ENCODE results near the gene GSTM2.
"Not testable (repeated sequence)": the region's sequence is repeated elsewhere in the genome, so short reads cannot be mapped to it uniquely, and the experiment has no call there.

Gene GSTM2

GRCh38 chr1:109644670-109645069 is 23.2 kb upstream of the GSTM2 start:
- DNase-seq (ENCODE audit: low spot score) = no peak

DNA sequence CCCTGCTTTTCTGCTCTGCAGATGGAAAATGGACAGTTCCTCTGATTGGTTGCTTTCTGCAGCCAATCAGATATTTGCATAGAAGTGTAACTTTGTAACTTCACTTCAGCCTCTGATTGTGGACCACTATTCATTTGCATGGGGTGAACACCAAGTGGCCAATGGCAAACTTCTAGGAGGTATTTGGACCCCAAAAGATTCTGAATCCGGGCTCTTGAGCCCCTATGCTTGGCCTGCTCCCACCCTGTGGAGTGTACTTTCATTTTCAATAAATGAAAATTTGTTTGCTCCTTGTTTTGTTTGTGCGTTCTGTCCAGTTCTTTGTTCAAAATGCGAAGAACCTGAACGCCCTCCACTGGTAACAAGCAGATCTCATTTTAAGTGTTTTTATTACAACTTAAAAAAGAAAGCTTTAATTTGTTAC is 18.4 kb upstream of the GSTM2 start:
- peak; percentile 52 for DNase-seq (ENCODE audit: low spot score)

DNA sequence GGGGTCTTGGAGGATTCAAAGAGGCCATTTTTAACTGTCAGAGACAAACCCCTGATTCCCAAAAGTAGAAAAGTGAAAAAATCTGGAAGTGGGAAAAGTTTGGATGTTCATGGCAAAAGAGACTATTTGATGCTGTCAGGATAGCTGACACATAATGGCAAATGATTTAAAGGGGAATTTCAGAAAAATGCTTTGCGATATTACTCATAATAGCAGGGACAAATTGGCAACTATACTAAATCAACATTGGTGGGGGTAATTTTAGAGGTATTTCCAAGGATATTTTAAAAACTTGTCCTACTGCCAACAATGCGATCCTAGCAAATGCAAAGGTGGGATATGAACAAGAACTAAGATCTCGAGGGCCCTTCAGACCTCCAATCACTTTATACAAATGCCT is 17.2 kb upstream of the GSTM2 start:
- DNase-seq (ENCODE audit: low spot score) = no peak

DNA sequence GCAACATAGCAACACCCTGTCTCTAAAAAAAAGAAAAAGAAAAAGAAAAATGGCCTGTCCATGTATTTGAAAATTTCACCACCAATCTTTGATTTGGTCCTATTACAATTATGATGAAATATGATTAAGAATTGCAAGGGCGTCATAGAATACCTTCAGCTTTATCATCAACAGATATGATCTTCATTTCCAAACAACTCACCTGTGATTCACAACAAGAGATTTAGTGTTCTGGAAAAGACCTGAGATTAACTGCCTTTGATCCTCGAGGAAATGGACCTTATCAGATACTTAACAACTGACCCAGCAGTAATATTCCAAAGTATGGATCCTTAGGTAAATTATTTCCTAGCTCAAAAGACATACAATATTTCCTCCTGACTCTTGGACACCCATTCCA is 15.5 kb upstream of the GSTM2 start:
- DNase-seq (ENCODE audit: low spot score) = no peak

- DNase-seq (ENCODE audit: low spot score) = no peak
These were observed 14.6 kb upstream of the GSTM2 start for GRCh38 chr1:109653306-109653705.

DNA sequence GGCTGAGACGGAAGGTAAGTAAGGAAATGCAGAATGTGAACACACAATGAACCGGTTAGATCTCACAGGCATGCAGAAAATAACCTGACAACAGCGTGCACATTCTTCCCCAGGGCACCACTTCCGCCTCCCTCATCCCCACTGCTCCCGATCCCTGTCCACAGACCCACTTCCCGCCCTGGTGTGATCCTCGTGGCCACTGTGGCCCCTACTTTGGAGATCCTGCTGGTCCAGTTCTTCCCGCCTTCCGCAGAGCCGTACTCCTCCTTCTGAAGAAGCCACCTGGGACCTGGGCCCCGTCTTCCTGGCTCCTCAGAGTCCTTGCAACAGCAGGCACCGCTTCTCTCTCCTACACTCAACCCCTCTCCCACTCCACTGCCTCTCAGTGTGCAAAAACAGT is 13.3 kb upstream of the GSTM2 start:
- DNase-seq (ENCODE audit: low spot score) = no peak

- peak; percentile 72 for DNase-seq (ENCODE audit: low spot score)
These were observed 12.0 kb upstream of the GSTM2 start, which contains the start of gene GSTM4 for GRCh38 chr1:109655615-109656519. GSTM4 (plus strand) TSS chr1:109656099; CDS start chr1:109656390, 291 bp downstream.

DNA sequence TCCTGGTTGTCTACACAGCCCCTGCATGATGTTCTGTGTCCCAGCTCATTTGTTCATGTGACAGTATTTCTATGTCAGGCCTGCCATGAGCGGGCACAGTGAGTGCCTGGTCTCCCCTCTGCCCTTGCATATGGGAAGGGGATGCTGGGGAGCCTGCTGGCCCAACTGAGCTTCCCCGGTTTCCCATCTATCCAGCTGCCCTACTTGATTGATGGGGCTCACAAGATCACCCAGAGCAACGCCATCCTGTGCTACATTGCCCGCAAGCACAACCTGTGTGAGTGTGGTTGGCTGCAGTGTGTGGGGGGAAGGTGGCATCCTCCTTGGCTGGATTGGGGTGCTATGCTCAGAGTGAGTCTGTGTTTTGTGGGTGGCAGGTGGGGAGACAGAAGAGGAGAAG is 10.5 kb upstream of the GSTM2 start:
- DNase-seq (ENCODE audit: low spot score) = no peak

GRCh38 chr1:109657970-109658369 is 9.9 kb upstream of the GSTM2 start:
- no peak for DNase-seq (ENCODE audit: low spot score)

- no peak for DNase-seq (ENCODE audit: low spot score)
These were observed 9.3 kb upstream of the GSTM2 start for GRCh38 chr1:109658533-109659042.

GRCh38 chr1:109659145-109659544 is 8.7 kb upstream of the GSTM2 start:
- DNase-seq (ENCODE audit: low spot score) = no peak

DNA sequence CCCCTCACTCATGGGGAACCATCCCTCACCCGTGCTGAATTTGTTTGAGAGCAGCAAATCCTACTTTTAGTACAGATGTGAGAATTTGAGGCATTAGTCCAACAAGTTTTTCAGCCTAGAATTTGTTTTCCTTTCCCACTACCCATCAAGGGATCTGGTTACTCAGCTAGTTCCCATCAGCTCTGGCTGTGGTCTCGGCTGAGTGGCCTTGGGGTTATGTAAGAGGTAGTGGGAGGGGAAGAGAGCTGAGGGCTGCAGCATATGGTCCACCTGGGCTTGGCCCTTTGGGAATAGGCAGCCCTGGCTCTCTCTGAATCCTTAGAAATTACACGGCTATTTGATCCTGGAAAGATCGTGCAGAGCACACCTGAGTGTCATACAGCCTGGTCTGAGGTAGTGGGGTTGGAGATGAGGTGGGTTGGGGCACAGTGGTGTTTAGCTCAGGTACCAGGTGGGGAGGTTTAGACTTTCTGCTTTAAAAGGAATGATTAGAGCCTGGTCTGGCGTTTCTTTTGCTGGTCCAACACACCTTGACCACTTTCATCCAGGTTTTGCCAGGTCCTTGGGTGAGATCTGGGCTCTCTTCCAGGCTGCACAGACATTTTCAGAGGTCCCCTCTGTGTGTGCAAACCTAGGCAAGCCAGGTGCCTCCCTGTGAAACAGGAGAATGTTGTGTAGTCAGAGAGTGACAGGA is 7.7 kb upstream of the GSTM2 start:
- no peak for DNase-seq (ENCODE audit: low spot score)

- not testable (repeated sequence) for DNase-seq (ENCODE audit: low spot score)
These were observed 7.2 kb upstream of the GSTM2 start for GRCh38 chr1:109660691-109661026.

- DNase-seq (ENCODE audit: low spot score) = no peak
These were observed 6.5 kb upstream of the GSTM2 start for GRCh38 chr1:109661391-109661790.

- DNase-seq (ENCODE audit: low spot score) = no peak
These were observed 3.2 kb upstream of the GSTM2 start for GRCh38 chr1:109664671-109665070.

DNA sequence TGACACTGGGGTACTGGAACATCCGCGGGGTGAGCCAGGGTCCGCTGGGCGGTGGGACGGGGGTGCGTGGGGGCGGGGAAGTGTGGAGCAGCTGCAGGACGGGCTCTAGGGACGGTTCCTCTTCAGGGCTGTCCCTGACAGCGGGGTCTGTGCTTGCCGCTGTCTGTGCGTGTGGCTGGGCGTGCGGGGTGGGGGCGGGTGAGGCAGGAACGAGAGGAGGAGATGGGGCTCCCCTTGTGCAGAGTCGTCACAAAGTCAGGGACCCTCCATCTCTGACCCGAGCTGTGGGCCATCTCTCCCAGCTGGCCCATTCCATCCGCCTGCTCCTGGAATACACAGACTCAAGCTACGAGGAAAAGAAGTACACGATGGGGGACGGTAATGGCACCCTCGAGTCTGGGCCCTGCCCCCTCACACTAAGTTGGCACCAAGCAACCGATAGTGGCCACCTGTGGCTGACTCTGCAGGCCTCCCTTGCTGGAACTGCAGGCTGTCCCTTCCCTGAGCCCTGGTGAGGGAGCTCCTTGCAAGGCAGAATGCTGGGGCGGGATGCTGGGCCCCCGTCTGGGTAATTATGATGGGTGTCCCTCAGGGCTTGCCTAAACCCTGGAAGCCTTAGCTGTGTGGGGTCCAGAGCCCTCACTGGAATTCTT is 392 bp downstream of the GSTM2 start:
- no peak for DNase-seq (ENCODE audit: low spot score)

- no peak for DNase-seq (ENCODE audit: low spot score)
These were observed 1.5 kb downstream of the GSTM2 start for GRCh38 chr1:109669246-109669948.

DNA sequence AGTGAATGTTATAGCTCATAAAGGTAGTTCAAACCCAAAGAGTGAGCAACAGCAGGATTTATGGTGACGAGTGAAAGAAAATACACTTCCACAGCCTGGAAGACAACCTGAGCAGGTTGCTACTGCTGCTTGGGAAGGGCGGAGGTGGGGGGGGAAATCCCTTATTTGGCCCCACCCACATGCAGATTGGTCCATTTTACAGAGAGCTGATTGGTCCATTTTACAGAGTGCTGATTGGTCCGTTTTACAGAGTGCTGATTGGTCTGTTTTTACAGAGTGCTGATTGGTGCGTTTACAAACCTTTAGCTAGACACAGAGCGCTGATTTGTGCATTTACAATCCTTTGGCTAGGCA is 2.1 kb downstream of the GSTM2 start:
- DNase-seq (ENCODE audit: low spot score) = not testable (repeated sequence)

- no peak for DNase-seq (ENCODE audit: low spot score)
These were observed 3.2 kb downstream of the GSTM2 start for GRCh38 chr1:109671067-109671466.

DNA sequence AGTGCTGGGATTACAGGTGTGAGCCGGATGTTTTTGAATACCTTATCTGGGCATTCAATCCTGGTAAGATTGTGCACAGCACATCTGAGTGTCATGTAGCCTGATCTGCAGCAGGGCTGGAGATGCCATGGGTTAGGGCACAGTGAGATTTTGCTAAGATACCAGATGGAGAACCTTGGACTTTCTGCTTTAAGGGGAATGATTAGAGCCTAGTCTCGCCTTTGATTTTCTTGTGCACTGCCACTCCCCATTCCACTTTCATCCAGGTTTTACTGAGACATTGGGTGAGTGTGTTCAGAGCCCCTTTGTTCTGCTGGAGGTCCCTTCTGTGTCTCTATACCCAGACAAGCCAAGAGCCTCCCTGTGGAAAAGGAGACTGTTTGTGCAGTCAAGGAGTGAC is 6.0 kb downstream of the GSTM2 start:
- not testable (repeated sequence) for DNase-seq (ENCODE audit: low spot score)

- DNase-seq (ENCODE audit: low spot score) = not testable (repeated sequence)
These were observed 9.0 kb downstream of the GSTM2 start for GRCh38 chr1:109676683-109677381.

All from globus pallidus (tissue), 1 donor.